GM12878 (cell line): ENCODE measurements around the gene ATXN1L. TPM values are rescaled to one million over a fixed set of nuclear protein-coding genes. Genes with fewer than 3 reads are reported as not detected.

Source experiments
- BHLHE40 ChIP-seq, 2 experiments: fragments of 450-650 bp in 1 of 2; IDR thresholded peaks; 2 replicates each; pipeline ENCODE4 v1.6.1; 2011 to 2017; ENCODE audit warnings: low read depth in 2 of 2, borderline replicate concordance in 1 of 2, improper control_type of control experiment in 1 of 2, low read length in 1 of 2, mild to moderate bottlenecking in 1 of 2
- CBFB ChIP-seq: IDR thresholded peaks from 2 replicates; pipeline ENCODE4 v1.6.1; 2016; ENCODE audit warnings: antibody characterized with exemption, low read depth
- ESRRA ChIP-seq: IDR thresholded peaks from 2 replicates; pipeline ENCODE4 v1.6.1; 2012; ENCODE audit warnings: mild to moderate bottlenecking, low read length, improper control_type of control experiment
- ETV6 ChIP-seq, 2 experiments: fragments of 450-650 bp in 1 of 2; IDR thresholded peaks in 1 of 2; conservative IDR thresholded peaks in 1 of 2; 2 replicates each; pipeline ENCODE4 v1.6.1; 2014; ENCODE audit warnings: antibody characterized with exemption in 1 of 2, borderline replicate concordance in 1 of 2, low read depth in 1 of 2, mild to moderate bottlenecking in 1 of 2, moderate library complexity in 1 of 2
- GATAD2B ChIP-seq: fragments of 450-650 bp; conservative IDR thresholded peaks from 2 replicates; pipeline ENCODE4 v1.6.1; 2017; ENCODE audit warnings: low read depth, mild to moderate bottlenecking, moderate library complexity
- JUNB ChIP-seq: IDR thresholded peaks from 2 replicates; pipeline ENCODE4 v1.6.1; 2016; ENCODE audit warnings: antibody characterized with exemption, mild to moderate bottlenecking
- KAT2A ChIP-seq: conservative IDR thresholded peaks from 2 replicates; pipeline ENCODE4 v1.6.1; 2011; ENCODE audit warnings: low read depth, low read length; ENCODE audit not compliant: control insufficient read depth
- NR2C2 ChIP-seq: IDR thresholded peaks from 2 replicates; pipeline ENCODE4 v1.6.1; 2011; ENCODE audit warnings: borderline replicate concordance, low read depth; ENCODE audit not compliant: control insufficient read depth, insufficient read length
- RB1 ChIP-seq: fragments of 450-650 bp; formaldehyde crosslinking; IDR thresholded peaks from 2 replicates; pipeline ENCODE4 v1.6.1; 2017; ENCODE audit warnings: mild to moderate bottlenecking, borderline replicate concordance
- SMC3 ChIP-seq: IDR thresholded peaks from 2 replicates; pipeline ENCODE4 v1.6.1; 2011; ENCODE audit warnings: low read length, improper control_type of control experiment, borderline replicate concordance
- SREBF1 ChIP-seq: IDR thresholded peaks from 2 replicates; pipeline ENCODE4 v1.6.1; 2012; ENCODE audit warnings: mild to moderate bottlenecking, low read length
- SRF ChIP-seq, 2 experiments: IDR thresholded peaks; 2 replicates each; pipeline ENCODE4 v1.6.1; 2011; ENCODE audit warnings: low read depth in 2 of 2, low read length in 2 of 2, mild to moderate bottlenecking in 1 of 2, moderate library complexity in 1 of 2
- YY1 ChIP-seq: IDR thresholded peaks from 2 replicates; pipeline ENCODE4 v1.6.1; 2011; ENCODE audit warnings: low read depth, mild to moderate bottlenecking, low read length
- ZSCAN29 ChIP-seq: fragments of 450-650 bp; IDR thresholded peaks from 2 replicates; pipeline ENCODE4 v1.6.1; 2017; ENCODE audit warnings: mild to moderate bottlenecking, moderate library complexity
- polyA plus RNA-seq, 11 experiments: library from polyadenylated mRNA; depleted of rRNA in 4 of 11; unstranded in 6 of 11; stranded (reverse) in 5 of 11; fragments of >200 nt; fragmentation: Nextera tagmentation in 4 of 11; fragmentation: Illumina TruSeq in 1 of 11; extraction: Ambion mirVana in 4 of 11; extraction: Trizol in 1 of 11; gene quantifications; 1 replicate in 1 of 11; 2 replicates in 10 of 11; pipeline versions ENCODE4 v1.2.1 to v1.2.3, GENCODE V29; 2011 to 2016; ENCODE audit warnings: inconsistent platforms in 2 of 11, missing spikeins in 2 of 11, low read depth in 1 of 11
- total RNA-seq, 4 experiments: library from RNA; depleted of rRNA in 3 of 4; stranded (reverse); fragments of >200 nt in 3 of 4; fragmentation: Illumina TruSeq in 1 of 4; extraction: Trizol in 1 of 4; gene quantifications; 2 replicates each; pipeline versions ENCODE4 v1.2.1 to v1.2.3, GENCODE V29; 2013 to 2021
- TF ChIP-seq, protein P1 (sequence below): fragments of 450-650 bp; IDR thresholded peaks from 2 replicates; pipeline ENCODE4 v1.6.1; 2017; ENCODE audit warnings: mild to moderate bottlenecking, low read depth, inconsistent platforms; ENCODE audit not compliant: poor library complexity, severe bottlenecking
- TF ChIP-seq, protein P2 (sequence below): fragments of 450-650 bp; IDR thresholded peaks from 2 replicates; pipeline ENCODE4 v1.6.1; 2017; ENCODE audit warnings: antibody characterized with exemption, mild to moderate bottlenecking, moderate library complexity
- TF ChIP-seq, protein P3 (sequence below): fragments of 450-650 bp; IDR thresholded peaks from 2 replicates; pipeline ENCODE4 v1.6.1; 2016; ENCODE audit warnings: mild to moderate bottlenecking
- TF ChIP-seq, protein P4 (sequence below): fragments of 450-650 bp; IDR thresholded peaks from 2 replicates; pipeline ENCODE4 v1.6.1; 2016; ENCODE audit warnings: mild to moderate bottlenecking, moderate library complexity, borderline replicate concordance

The ATXN1L gene
- total and polyA plus RNA-seq, 10 of the 15 experiments (the other 5 are each of a cell fraction or from before 2014, with no cell fraction given): 1.8 to 14.6 (median 9.2) TPM

DNA sequence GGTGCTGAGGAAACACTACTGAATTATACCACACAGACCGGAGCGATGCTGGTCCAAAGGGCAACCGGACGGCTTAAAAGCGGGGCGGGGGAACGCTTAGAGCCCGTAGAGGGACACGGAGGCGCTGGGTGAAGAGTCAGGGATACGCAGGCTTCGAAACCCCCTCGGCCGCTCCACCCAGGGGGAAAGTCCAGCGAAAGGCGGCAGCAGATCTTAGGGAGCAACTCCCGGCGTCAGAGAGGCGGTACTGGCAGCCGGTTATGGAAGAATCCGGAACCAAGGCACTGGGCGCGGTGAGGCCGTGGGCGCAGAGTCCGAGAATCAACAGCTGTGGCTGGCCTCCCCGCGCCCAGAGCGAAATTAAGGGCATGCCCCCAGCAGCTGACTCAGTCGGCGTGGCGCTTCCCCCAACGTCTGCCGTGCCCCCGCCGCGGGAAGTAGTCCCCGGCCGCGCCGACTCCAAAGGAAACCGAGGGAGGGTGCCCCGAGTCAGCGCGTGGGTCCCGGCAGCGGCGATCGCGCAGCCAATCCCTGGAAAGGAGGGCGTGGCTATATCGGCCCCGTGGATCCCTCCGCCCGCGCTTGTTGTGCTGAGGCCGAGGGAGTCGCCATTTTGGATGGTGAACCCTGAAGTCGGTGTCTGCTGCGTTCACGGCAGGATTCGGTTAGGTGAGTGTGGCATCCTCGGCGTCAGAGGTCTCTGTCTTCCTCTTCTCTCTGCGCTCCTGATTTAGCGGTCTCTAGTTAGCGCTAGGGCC is 49.3 kb downstream of the ATXN1L start, which contains the start of gene IST1 (continued):
- TF ChIP-seq, protein P1, sequence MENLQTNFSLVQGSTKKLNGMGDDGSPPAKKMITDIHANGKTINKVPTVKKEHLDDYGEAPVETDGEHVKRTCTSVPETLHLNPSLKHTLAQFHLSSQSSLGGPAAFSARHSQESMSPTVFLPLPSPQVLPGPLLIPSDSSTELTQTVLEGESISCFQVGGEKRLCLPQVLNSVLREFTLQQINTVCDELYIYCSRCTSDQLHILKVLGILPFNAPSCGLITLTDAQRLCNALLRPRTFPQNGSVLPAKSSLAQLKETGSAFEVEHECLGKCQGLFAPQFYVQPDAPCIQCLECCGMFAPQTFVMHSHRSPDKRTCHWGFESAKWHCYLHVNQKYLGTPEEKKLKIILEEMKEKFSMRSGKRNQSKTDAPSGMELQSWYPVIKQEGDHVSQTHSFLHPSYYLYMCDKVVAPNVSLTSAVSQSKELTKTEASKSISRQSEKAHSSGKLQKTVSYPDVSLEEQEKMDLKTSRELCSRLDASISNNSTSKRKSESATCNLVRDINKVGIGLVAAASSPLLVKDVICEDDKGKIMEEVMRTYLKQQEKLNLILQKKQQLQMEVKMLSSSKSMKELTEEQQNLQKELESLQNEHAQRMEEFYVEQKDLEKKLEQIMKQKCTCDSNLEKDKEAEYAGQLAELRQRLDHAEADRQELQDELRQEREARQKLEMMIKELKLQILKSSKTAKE: peak; percentile 50
- TF ChIP-seq CBFB: peak; percentile 66
- TF ChIP-seq, protein P2, sequence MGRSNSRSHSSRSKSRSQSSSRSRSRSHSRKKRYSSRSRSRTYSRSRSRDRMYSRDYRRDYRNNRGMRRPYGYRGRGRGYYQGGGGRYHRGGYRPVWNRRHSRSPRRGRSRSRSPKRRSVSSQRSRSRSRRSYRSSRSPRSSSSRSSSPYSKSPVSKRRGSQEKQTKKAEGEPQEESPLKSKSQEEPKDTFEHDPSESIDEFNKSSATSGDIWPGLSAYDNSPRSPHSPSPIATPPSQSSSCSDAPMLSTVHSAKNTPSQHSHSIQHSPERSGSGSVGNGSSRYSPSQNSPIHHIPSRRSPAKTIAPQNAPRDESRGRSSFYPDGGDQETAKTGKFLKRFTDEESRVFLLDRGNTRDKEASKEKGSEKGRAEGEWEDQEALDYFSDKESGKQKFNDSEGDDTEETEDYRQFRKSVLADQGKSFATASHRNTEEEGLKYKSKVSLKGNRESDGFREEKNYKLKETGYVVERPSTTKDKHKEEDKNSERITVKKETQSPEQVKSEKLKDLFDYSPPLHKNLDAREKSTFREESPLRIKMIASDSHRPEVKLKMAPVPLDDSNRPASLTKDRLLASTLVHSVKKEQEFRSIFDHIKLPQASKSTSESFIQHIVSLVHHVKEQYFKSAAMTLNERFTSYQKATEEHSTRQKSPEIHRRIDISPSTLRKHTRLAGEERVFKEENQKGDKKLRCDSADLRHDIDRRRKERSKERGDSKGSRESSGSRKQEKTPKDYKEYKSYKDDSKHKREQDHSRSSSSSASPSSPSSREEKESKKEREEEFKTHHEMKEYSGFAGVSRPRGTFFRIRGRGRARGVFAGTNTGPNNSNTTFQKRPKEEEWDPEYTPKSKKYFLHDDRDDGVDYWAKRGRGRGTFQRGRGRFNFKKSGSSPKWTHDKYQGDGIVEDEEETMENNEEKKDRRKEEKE: no peak
- no peak for TF ChIP-seq NR2C2
- peak; percentile 86; the same call in 1 of the 2 replicates for TF ChIP-seq RB1
- TF ChIP-seq JUNB: no peak
- TF ChIP-seq GATAD2B: peak; percentile 98
- no peak for TF ChIP-seq SREBF1
- peak; percentile 81 to 93 for TF ChIP-seq BHLHE40 (IDR thresholded peaks at IDR 0.05; ENCODE audit: borderline replicate concordance in 1 of 2, low read depth in 2 of 2, low read length in 1 of 2)
- peak in 1 of 2 experiments; percentile 62; a peak in 2 of 4 replicates for TF ChIP-seq ETV6 (conservative IDR thresholded peaks at IDR 0.05 in 1 of 2, IDR thresholded peaks at IDR 0.05 in 1 of 2; ENCODE audit: borderline replicate concordance in 1 of 2, low read depth in 1 of 2)
- 0 out of 2 replicates have a peak, but pooled peaks have one; percentile 60 for TF ChIP-seq ZSCAN29
- TF ChIP-seq SMC3: no peak
- TF ChIP-seq, protein P3, sequence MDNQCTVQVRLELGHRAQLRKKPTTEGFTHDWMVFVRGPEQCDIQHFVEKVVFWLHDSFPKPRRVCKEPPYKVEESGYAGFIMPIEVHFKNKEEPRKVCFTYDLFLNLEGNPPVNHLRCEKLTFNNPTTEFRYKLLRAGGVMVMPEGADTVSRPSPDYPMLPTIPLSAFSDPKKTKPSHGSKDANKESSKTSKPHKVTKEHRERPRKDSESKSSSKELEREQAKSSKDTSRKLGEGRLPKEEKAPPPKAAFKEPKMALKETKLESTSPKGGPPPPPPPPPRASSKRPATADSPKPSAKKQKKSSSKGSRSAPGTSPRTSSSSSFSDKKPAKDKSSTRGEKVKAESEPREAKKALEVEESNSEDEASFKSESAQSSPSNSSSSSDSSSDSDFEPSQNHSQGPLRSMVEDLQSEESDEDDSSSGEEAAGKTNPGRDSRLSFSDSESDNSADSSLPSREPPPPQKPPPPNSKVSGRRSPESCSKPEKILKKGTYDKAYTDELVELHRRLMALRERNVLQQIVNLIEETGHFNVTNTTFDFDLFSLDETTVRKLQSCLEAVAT: peak; percentile 56
- TF ChIP-seq YY1: peak; percentile 98
- TF ChIP-seq, protein P4, sequence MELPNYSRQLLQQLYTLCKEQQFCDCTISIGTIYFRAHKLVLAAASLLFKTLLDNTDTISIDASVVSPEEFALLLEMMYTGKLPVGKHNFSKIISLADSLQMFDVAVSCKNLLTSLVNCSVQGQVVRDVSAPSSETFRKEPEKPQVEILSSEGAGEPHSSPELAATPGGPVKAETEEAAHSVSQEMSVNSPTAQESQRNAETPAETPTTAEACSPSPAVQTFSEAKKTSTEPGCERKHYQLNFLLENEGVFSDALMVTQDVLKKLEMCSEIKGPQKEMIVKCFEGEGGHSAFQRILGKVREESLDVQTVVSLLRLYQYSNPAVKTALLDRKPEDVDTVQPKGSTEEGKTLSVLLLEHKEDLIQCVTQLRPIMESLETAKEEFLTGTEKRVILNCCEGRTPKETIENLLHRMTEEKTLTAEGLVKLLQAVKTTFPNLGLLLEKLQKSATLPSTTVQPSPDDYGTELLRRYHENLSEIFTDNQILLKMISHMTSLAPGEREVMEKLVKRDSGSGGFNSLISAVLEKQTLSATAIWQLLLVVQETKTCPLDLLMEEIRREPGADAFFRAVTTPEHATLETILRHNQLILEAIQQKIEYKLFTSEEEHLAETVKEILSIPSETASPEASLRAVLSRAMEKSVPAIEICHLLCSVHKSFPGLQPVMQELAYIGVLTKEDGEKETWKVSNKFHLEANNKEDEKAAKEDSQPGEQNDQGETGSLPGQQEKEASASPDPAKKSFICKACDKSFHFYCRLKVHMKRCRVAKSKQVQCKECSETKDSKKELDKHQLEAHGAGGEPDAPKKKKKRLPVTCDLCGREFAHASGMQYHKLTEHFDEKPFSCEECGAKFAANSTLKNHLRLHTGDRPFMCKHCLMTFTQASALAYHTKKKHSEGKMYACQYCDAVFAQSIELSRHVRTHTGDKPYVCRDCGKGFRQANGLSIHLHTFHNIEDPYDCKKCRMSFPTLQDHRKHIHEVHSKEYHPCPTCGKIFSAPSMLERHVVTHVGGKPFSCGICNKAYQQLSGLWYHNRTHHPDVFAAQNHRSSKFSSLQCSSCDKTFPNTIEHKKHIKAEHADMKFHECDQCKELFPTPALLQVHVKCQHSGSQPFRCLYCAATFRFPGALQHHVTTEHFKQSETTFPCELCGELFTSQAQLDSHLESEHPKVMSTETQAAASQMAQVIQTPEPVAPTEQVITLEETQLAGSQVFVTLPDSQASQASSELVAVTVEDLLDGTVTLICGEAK: peak; percentile 49
- TF ChIP-seq ESRRA: peak; percentile 56
- TF ChIP-seq SRF (IDR thresholded peaks at IDR 0.05; ENCODE audit: low read depth in 2 of 2, low read length in 2 of 2): 0 out of 4 replicates have a peak, but pooled peaks of 1 of the 2 experiments have one; percentile 30
- no peak for TF ChIP-seq KAT2A
